Ovary (tissue), 3 donors: ENCODE measurements around the gene TTC23.

Experiments used
- POLR2A ChIP-seq: fragments of 450-650 bp; IDR thresholded peaks from one replicate; pipeline ENCODE4 v1.6.1; 2017; ENCODE audit warnings: antibody characterized with exemption, mild to moderate bottlenecking, moderate library complexity
- TF ChIP-seq, protein P1 (sequence below), 3 donors: fragments of 450-650 bp in 2 of 3; fragments of 200-600 bp in 1 of 3; IDR thresholded peaks; one replicate each; pipeline versions ENCODE4 v1.5.1 to v1.8.0; 2016 to 2022; ENCODE audit warnings: antibody characterized with exemption in 3 of 3, mild to moderate bottlenecking in 1 of 3
- donor health status: DM: no; HTN: no; CAD: no.

DNA sequence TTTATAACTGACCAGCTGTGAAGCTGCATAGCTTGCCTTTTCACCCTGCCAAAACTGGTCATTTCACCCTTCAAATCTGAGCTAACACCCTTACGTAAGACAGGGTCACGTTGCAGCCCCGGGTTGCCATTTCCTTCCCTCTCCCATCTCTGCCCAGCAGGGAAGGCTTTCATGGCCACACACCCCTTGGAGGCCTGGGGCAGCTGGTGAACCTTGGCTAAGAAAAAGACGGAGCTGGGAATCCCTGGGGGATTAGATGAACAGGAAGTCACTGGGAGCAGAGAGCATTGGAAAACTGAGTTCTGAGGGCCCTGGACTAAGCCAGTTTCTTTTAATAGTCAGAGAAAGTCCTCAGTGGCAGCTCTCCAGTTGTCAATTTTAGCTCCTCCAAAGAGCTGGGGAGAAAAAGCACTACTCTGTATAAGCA is 67.8 kb downstream of the TTC23 start:
- TF ChIP-seq, protein P1, sequence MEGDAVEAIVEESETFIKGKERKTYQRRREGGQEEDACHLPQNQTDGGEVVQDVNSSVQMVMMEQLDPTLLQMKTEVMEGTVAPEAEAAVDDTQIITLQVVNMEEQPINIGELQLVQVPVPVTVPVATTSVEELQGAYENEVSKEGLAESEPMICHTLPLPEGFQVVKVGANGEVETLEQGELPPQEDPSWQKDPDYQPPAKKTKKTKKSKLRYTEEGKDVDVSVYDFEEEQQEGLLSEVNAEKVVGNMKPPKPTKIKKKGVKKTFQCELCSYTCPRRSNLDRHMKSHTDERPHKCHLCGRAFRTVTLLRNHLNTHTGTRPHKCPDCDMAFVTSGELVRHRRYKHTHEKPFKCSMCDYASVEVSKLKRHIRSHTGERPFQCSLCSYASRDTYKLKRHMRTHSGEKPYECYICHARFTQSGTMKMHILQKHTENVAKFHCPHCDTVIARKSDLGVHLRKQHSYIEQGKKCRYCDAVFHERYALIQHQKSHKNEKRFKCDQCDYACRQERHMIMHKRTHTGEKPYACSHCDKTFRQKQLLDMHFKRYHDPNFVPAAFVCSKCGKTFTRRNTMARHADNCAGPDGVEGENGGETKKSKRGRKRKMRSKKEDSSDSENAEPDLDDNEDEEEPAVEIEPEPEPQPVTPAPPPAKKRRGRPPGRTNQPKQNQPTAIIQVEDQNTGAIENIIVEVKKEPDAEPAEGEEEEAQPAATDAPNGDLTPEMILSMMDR (IDR thresholded peaks at IDR 0.05), result no peak
- TF ChIP-seq POLR2A, result no peak
